ENCODE measurements around the gene CCNA2.

The CCNA2 gene

DNA sequence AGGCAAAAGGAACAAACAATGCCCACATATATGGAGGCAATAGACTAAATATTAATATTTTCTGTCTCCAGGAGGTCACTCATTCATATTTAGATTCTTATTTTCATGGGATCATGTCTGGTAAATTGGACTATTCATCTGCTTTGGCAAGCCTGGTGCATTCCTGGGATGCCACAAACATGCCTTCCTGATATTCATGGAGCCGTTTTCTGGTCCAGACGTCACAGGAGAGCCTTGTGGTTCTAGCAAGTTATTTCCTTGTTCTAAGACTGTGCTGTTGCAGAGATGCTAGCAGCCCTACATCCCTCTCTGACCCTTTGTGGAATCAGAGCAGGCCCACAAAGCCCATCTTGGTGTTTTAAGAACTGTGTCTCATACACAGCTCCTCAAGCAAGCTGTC lies 38.7 kb downstream of the CCNA2 start:
- TF ChIP-seq CTCF (IDR thresholded peaks at IDR 0.05) = no peak

GRCh38 chr4:121784401-121784800 lies 39.3 kb downstream of the CCNA2 start:
- no peak for TF ChIP-seq CTCF (IDR thresholded peaks at IDR 0.05)

DNA sequence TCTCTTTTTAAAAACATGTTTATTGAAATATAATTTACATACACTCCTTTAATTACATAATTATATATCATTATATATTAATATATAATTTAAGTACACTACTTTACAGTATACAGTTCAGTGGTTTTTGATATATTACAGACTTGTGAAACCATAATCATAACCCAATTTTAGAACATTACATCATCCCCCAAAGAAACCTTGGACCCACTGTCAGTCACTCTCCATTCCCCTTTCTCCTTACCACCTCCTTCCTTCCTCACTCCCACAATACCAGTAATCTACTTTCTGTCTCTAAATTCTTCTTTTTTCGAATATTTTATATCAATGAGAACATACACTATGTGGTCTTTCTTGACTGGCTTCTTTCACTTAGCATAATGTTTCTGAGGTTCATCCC lies 40.5 kb downstream of the CCNA2 start:
- TF ChIP-seq CTCF (IDR thresholded peaks at IDR 0.05) = no peak

DNA sequence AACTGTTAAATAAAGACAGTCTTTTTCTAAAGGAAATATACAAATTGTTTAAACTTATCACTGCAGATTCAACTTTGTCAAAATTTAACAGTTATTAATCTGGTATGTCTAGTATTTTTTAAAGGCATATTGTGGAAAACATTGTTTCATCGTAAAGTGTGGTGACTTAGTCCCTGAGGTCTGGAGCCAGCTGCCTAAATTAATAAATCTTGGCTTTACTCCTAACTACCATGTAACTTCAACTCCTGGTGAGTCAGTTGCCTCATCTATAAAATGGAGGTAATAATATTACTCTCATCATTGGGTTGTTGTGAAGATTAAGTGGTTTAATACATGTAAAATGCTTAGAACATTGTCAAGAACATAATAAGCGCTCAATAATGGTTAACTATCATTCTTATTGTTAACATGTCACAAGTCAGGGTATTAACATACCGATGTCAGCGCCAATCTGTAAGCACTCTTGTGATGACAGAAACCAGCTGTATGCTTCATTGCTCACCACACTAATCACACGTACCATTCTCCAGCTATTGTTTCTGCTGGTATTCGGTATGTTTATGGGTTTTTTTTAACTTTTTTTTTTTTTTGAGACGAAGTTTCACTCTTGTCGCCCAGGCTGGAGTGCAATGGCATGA lies 44.6 kb downstream of the CCNA2 start:
- TF ChIP-seq CTCF (IDR thresholded peaks at IDR 0.05) = no peak

DNA sequence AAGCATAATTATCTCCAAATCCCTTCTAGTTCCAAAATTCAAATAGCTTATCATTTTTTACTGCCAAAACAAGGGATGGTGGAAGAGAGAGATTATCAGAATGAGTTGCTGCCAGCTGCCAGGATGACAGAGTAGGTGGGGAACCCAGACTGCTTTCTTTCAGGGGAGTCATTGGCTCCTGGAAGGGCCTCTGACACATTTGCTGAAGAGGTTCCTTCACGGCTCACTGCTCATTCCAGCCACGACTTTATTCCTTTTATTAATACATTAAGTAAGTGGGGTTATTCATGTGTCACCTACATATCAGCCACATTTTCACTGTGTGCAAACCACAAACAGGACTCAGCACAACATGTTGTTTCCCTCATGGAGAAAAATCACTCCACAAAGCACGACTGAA lies 46.1 kb downstream of the CCNA2 start:
- no peak for TF ChIP-seq CTCF (IDR thresholded peaks at IDR 0.05)

DNA sequence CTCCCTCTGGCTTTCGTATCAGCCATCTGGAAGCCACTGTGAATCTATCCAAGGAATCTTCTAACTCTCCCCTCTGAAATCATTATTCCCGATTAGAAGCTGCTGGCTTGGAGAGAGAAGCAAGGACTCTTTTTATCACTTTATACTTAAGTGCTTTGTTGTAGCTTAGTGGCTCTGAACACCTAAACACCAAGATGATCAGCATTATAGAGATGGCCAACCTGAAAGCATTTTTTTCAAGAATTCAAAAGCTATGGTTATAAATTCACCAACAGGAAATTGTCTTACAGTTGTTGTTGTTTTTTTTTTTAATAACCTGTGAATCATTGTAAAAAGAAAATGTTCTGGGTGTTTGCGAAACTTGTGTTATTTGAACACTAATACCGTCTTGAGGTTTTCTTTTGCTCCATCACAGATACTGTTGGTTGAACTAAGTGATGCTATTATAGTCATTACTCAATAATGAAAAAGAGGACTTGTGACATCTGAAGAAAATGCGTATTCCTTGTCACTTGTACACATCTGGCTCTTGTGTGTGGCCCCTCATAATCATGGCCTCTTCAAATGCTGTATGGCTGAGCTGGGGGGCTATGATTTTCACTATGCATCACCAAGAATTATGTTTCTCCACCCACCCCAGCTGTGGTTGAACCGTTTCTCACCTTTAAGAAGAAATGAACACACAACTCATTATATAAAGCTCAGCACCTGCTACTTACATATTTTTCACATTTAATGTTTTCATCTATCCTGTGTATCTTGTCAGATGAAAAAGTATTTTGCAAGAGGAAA lies 46.9 kb downstream of the CCNA2 start:
- no peak for TF ChIP-seq CTCF (IDR thresholded peaks at IDR 0.05)

DNA sequence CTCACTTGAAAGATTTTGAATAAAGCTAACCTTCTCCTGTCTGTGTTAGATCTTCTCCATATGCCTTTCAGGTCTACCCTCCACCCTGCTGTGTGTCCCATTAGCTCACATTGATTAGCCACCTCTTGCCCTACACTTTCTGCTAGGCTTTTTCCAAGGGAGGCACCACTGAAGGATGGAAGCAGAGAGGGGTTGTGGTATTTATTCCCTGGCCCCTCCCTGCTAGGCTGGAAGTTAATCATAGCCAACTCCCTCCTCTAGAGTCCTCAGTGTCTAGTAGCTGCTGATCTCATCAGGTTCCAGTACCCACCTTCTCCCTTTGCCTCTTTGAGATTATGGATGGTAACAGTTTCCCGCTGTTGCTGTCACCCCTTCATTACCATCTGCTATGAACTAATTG lies 49.8 kb downstream of the CCNA2 start:
- TF ChIP-seq CTCF (IDR thresholded peaks at IDR 0.05) = no peak

Measured in LNCAP (cell line).